ENCODE measurements around the gene KIF26A.

DNA sequence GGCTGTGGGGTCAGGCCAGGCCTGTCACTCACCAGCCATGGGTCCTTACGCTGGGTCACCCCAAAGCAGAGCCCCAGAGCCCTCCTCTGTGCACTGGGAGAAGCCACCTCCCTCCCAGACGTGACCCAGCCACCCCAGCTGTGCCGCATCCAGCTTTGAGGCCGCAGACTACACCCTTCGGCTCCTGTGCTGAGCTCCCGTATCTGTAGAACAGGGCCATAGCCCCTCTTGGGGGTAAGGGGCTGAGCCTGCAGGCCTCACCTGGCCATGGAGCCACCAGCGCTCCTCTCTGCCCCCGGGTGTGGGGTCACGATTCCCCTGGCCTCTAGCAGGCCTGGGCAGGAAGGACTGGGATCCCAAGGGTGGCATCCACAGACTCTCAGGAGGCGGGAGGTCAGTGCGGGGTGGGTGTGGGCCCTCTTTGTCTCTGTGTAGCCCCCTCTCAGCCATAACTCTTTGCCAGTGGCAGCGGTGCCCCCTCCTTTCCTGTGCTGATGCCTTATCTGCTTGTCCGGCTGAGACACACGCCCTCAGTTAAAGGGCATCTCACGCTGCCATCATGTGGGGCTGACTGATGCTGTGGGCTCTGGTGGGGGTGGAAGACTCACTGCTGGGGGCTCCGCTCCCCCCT lies 36.6 kb upstream of the KIF26A start:
- TF ChIP-seq, protein P1, sequence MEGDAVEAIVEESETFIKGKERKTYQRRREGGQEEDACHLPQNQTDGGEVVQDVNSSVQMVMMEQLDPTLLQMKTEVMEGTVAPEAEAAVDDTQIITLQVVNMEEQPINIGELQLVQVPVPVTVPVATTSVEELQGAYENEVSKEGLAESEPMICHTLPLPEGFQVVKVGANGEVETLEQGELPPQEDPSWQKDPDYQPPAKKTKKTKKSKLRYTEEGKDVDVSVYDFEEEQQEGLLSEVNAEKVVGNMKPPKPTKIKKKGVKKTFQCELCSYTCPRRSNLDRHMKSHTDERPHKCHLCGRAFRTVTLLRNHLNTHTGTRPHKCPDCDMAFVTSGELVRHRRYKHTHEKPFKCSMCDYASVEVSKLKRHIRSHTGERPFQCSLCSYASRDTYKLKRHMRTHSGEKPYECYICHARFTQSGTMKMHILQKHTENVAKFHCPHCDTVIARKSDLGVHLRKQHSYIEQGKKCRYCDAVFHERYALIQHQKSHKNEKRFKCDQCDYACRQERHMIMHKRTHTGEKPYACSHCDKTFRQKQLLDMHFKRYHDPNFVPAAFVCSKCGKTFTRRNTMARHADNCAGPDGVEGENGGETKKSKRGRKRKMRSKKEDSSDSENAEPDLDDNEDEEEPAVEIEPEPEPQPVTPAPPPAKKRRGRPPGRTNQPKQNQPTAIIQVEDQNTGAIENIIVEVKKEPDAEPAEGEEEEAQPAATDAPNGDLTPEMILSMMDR (IDR thresholded peaks at IDR 0.05) = no peak
- TF ChIP-seq POLR2A (IDR thresholded peaks at IDR 0.05) = no peak
